Lower lobe of right lung (tissue), 2 donors: ENCODE measurements around the gene RC3H2. TPM values are rescaled to one million over a fixed set of nuclear protein-coding genes. Genes with fewer than 3 reads are reported as not detected.
"Not testable (repeated sequence)": the region's sequence is repeated elsewhere in the genome, so short reads cannot be mapped to it uniquely, and the experiment has no call there.

Source experiments
- ATAC-seq, 2 donors: fragments of 200-7000 bp; cut with Tn5 transposase; one replicate each; pipeline ENCODE4 v1.9.1; 2020 to 2022; ENCODE audit warnings: mild to moderate bottlenecking in 2 of 2, moderate library complexity in 2 of 2
- DNase-seq: peaks from one replicate; pipeline ENCODE4 v3.0.0-alpha.2; 2020
- H3K27ac ChIP-seq: fragments of 200-600 bp; one replicate; pipeline ENCODE4 v1.8.0; 2022
- H3K27me3 ChIP-seq: fragments of 200-600 bp; one replicate; pipeline ENCODE4 v1.8.0; 2022; ENCODE audit warnings: low read depth
- H3K36me3 ChIP-seq: fragments of 200-600 bp; one replicate; pipeline ENCODE4 v1.8.0; 2022; ENCODE audit warnings: mild to moderate bottlenecking
- H3K4me1 ChIP-seq: fragments of 200-600 bp; one replicate; pipeline ENCODE4 v1.8.0; 2022
- H3K4me3 ChIP-seq: fragments of 200-600 bp; one replicate; pipeline ENCODE4 v1.8.0; 2022; ENCODE audit warnings: mild to moderate bottlenecking
- H3K9me3 ChIP-seq: fragments of 200-600 bp; one replicate; pipeline ENCODE4 v1.8.0; 2022
- CTCF ChIP-seq: fragments of 200-600 bp; IDR thresholded peaks from one replicate; pipeline ENCODE4 v1.8.0; 2022; ENCODE audit warnings: antibody characterized with exemption, mild to moderate bottlenecking
- intact Hi-C: fragments of 100-400 bp; cut with DNase I; formaldehyde crosslinking; loops from one replicate; pipeline ENCODE4 v1.11.0; 2022
- total RNA-seq: library from RNA; stranded (reverse); fragmentation: NEBNext Ultra II Directional; extraction: Animal tissue kit (Norgen Biotek cat#: 25700); gene quantifications from one replicate; pipeline ENCODE4 v1.2.1, GENCODE V29; 2021
- donor health status: DM: no; HTN: yes; CAD: no; lungs with severe emphysema.

Gene RC3H2
- total RNA-seq, 1 donor from 2014 or later, result 44.2 TPM

GRCh38 chr9:122918310-122918709 lies 13.2 kb upstream of the RC3H2 start:
- intact Hi-C loops, result no loop called here
- peaks cover 34% of the 10 kb centered on the region for H3K36me3 ChIP-seq

GRCh38 chr9:122912964-122913673 lies 8.0 kb upstream of the RC3H2 start, which contains the start of gene ZBTB6:
TSS of gene ZBTB6 (minus strand) at chr9:122913323. CDS start at chr9:122912072, 1,251 bp downstream.
- Histone ChIP-seq H3K27me3 (no peaks in the 10 kb centered on the region), H3K27ac (peak within 1 kb of the TSS; percentile 85), H3K36me3 (peaks cover 39% of the 10 kb centered on the region), H3K4me1 (peaks cover 16% of the 10 kb centered on the region), H3K9me3 (no peaks in the 10 kb centered on the region), H3K4me3 (peak within 1 kb of the TSS; percentile 90)
- DNase-seq, result peak; percentile 71
- intact Hi-C loops, result no loop called here
- no peak for TF ChIP-seq CTCF
- peak; percentile 96 to 100 for ATAC-seq

More at GRCh38 chr9:122918310-122918709, 13.2 kb upstream of the RC3H2 start:
- no peak overlapping the region for H3K4me3 ChIP-seq
- DNase-seq, result no peak
- no peak overlapping the region for H3K27ac ChIP-seq
- H3K4me1 ChIP-seq, result peaks cover 4% of the 10 kb centered on the region
- no peak for ATAC-seq
- no peaks in the 10 kb centered on the region for H3K9me3 ChIP-seq
- TF ChIP-seq CTCF, result no peak
- H3K27me3 ChIP-seq, result no peaks in the 10 kb centered on the region

GRCh38 chr9:122912671-122912963 lies 7.5 kb upstream of the RC3H2 start:
- peak overlapping the region; percentile 90 for H3K4me3 ChIP-seq
- TF ChIP-seq CTCF, result no peak
- intact Hi-C loops, result no loop called here
- ATAC-seq, result no peak
- peaks cover 37% of the 10 kb centered on the region for H3K36me3 ChIP-seq
- DNase-seq, result no peak
- H3K27ac ChIP-seq, result peak overlapping the region; percentile 85
- no peaks in the 10 kb centered on the region for H3K27me3 ChIP-seq
- H3K4me1 ChIP-seq, result peaks cover 16% of the 10 kb centered on the region
- no peaks in the 10 kb centered on the region for H3K9me3 ChIP-seq

- H3K9me3 ChIP-seq, ATAC-seq, DNase-seq, H3K4me3 ChIP-seq, H3K27me3 ChIP-seq, intact Hi-C loops, H3K27ac ChIP-seq: not testable (repeated sequence)
- Histone ChIP-seq H3K36me3 (peaks cover 29% of the 10 kb centered on the region), H3K4me1 (peaks cover 32% of the 10 kb centered on the region)
Observed at GRCh38 chr9:122906122-122906521, 963 bp upstream of the RC3H2 start.

- no peak for TF ChIP-seq CTCF
Observed at GRCh38 chr9:122904466-122904822, 715 bp downstream of the RC3H2 start.

GRCh38 chr9:122900791-122901190 lies 4.4 kb downstream of the RC3H2 start:
- Histone ChIP-seq H3K27me3 (no peaks in the 10 kb centered on the region), H3K4me1 (peaks cover 53% of the 10 kb centered on the region), H3K36me3 (peaks cover 11% of the 10 kb centered on the region), H3K27ac (peak overlapping the region; percentile 2), H3K4me3 (no peak overlapping the region), H3K9me3 (no peaks in the 10 kb centered on the region)
- intact Hi-C loops, result no loop called here
- ATAC-seq (no peak), DNase-seq (no peak)
- no peak for TF ChIP-seq CTCF

More at GRCh38 chr9:122904466-122904822, 715 bp downstream of the RC3H2 start:
- Histone ChIP-seq H3K9me3 (no peaks in the 10 kb centered on the region), H3K4me1 (peaks cover 48% of the 10 kb centered on the region), H3K27me3 (no peaks in the 10 kb centered on the region), H3K27ac (peak overlapping the region; percentile 95), H3K4me3 (peak overlapping the region; percentile 93), H3K36me3 (peaks cover 12% of the 10 kb centered on the region)
- peak; percentile 59 to 65 for ATAC-seq
- DNase-seq, result peak; percentile 55
- intact Hi-C loops, result no loop called here
